HCT116 (cell line): ENCODE results near the gene ATP1A1. TPM values are rescaled to one million over a fixed set of nuclear protein-coding genes. Genes with fewer than 3 reads are reported as not detected.

Experiments
- ATAC-seq: fragments of 200-7000 bp; cut with Tn5 transposase; 2 replicates; pipeline ENCODE4 v1.9.1; 2020; ENCODE audit warnings: mild to moderate bottlenecking, moderate library complexity
- BruUV-seq: library from RNA; stranded (reverse); fragments of 400-500 nt; replicated peaks from 2 replicates; lab custom pipeline; 2021; lab: Mats Ljungman, UMichigan
- CTCF ChIA-PET: fragments of 300-600 bp; sonication (Branson Sonifier 250); formaldehyde crosslinking; loops from one replicate; lab custom pipeline; 2021; ENCODE audit warnings: antibody characterized with exemption; lab: Charles Lee
- POLR2A ChIA-PET: fragments of 300-600, 350-600 bp; sonication (Branson Sonifier 250); formaldehyde crosslinking; loops from one replicate; lab custom pipeline; 2021; ENCODE audit warnings: antibody characterized with exemption; lab: Charles Lee
- RAD21 ChIA-PET, 2 experiments: fragments of 300-600 bp; sonication (Branson Sonifier 250); formaldehyde crosslinking; loops; one replicate each; lab custom pipeline; 2023; ENCODE audit warnings: low total read pairs in 2 of 2; ENCODE audit not compliant: uncharacterized antibody in 2 of 2, unreplicated experiment in 2 of 2, low non-redundant PET in 1 of 2; lab: Charles Lee
- DNase-seq: peaks from one replicate; pipeline ENCODE4 v3.0.0-alpha.2; 2010; ENCODE audit warnings: low read depth, low spot score
- H2AFZ ChIP-seq: fragments of 200-600 bp; shearing (Covaris generic), sonication (generic); 2 replicates; pipeline ENCODE4 v1.6.1; 2017; ENCODE audit warnings: low read depth, mixed run types, mixed read lengths, antibody characterized with exemption, low read length; ENCODE audit not compliant: poor library complexity, severe bottlenecking
- H3K27ac ChIP-seq: 2 replicates; pipeline ENCODE4 v1.5.1; 2012; ENCODE audit warnings: low read depth, low read length
- H3K27me3 ChIP-seq: fragments of 200-600 bp; sonication (generic); 2 replicates; pipeline ENCODE4 v1.6.1; 2016; ENCODE audit warnings: mixed run types, low read length, mixed read lengths; ENCODE audit not compliant: insufficient read depth
- H3K36me3 ChIP-seq, 2 experiments: fragments of 200-500 bp in 1 of 2; fragments of 200-600 bp in 1 of 2; sonication (Bioruptor generic) in 1 of 2; sonication (generic) in 1 of 2; 2 replicates each; pipeline versions ENCODE4 v1.5.1 to v1.6.1; 2014 to 2016; ENCODE audit warnings: low read length in 2 of 2, inconsistent platforms in 1 of 2, mixed read lengths in 1 of 2, mixed run types in 1 of 2; ENCODE audit not compliant: insufficient read depth in 2 of 2, control insufficient read depth in 1 of 2
- H3K4me1 ChIP-seq, 2 experiments: fragments of 200-600 bp in 1 of 2; sonication (generic) in 1 of 2; 2 replicates each; pipeline versions ENCODE4 v1.5.1 to v1.6.1; 2012 to 2017; ENCODE audit warnings: low read length in 2 of 2, inconsistent platforms in 1 of 2, mild to moderate bottlenecking in 1 of 2, mixed read lengths in 1 of 2, mixed run types in 1 of 2, moderate library complexity in 1 of 2; ENCODE audit not compliant: insufficient read depth in 2 of 2, control insufficient read depth in 1 of 2
- H3K4me2 ChIP-seq: fragments of 200-600 bp; sonication (generic); 2 replicates; pipeline ENCODE4 v1.6.1; 2017; ENCODE audit warnings: mixed run types, low read length, mixed read lengths
- H3K4me3 ChIP-seq, 2 experiments: fragments of 200-600 bp in 1 of 2; sonication (generic) in 1 of 2; replicated peaks in 1 of 2; 2 replicates each; pipeline ENCODE4 v1.5.1; 2011 to 2016; ENCODE audit warnings: low read length in 2 of 2, control low read depth in 1 of 2, low read depth in 1 of 2, mild to moderate bottlenecking in 1 of 2, mixed read lengths in 1 of 2, mixed run types in 1 of 2
- H3K79me2 ChIP-seq: fragments of 200-600 bp; sonication (generic); 2 replicates; pipeline ENCODE4 v1.6.1; 2017; ENCODE audit warnings: mild to moderate bottlenecking, mixed run types, low read length, moderate library complexity, mixed read lengths; ENCODE audit not compliant: insufficient read depth
- H3K9ac ChIP-seq: fragments of 200-600 bp; sonication (generic); 2 replicates; pipeline ENCODE4 v1.6.1; 2016; ENCODE audit warnings: low read length, mixed read lengths
- H3K9me2 ChIP-seq: fragments of 200-600 bp; sonication (generic), shearing (Covaris generic); 2 replicates; pipeline ENCODE4 v1.6.1; 2017; ENCODE audit warnings: mixed run types, mild to moderate bottlenecking, moderate library complexity; ENCODE audit not compliant: insufficient read depth
- H3K9me3 ChIP-seq, 2 experiments: fragments of 200-500 bp in 1 of 2; fragments of 200-600 bp in 1 of 2; sonication (Bioruptor generic) in 1 of 2; sonication (generic) in 1 of 2; 2 replicates each; pipeline ENCODE4 v1.6.1; 2014 to 2017; ENCODE audit warnings: low read length in 2 of 2, mixed read lengths in 2 of 2, inconsistent platforms in 1 of 2, low read depth in 1 of 2, mild to moderate bottlenecking in 1 of 2, mixed run types in 1 of 2, moderate library complexity in 1 of 2; ENCODE audit not compliant: control insufficient read depth in 1 of 2, insufficient read depth in 1 of 2
- H4K20me1 ChIP-seq: fragments of 200-600 bp; sonication (generic), shearing (Covaris generic); 2 replicates; pipeline ENCODE4 v1.6.1; 2017; ENCODE audit warnings: mixed run types, mild to moderate bottlenecking, moderate library complexity; ENCODE audit not compliant: insufficient read depth
- CEBPB ChIP-seq: IDR thresholded peaks from 2 replicates; pipeline ENCODE4 v1.6.1; 2012; ENCODE audit warnings: low read depth
- CTCF ChIP-seq, 3 experiments: fragments of 200-600 bp in 1 of 3; sonication (generic) in 1 of 3; IDR thresholded peaks in 2 of 3; conservative IDR thresholded peaks in 1 of 3; 2 replicates each; pipeline ENCODE4 v1.5.1; 2012 to 2017; ENCODE audit warnings: low read depth in 2 of 3, low read length in 2 of 3, antibody characterized with exemption in 1 of 3, borderline replicate concordance in 1 of 3, control low read depth in 1 of 3, mild to moderate bottlenecking in 1 of 3, mixed read lengths in 1 of 3, mixed run types in 1 of 3, moderate library complexity in 1 of 3; ENCODE audit not compliant: insufficient read depth in 1 of 3
- ELF1 ChIP-seq: IDR thresholded peaks from 2 replicates; pipeline ENCODE4 v1.6.1; 2012; ENCODE audit warnings: low read depth, borderline replicate concordance
- FOSL1 ChIP-seq: IDR thresholded peaks from 2 replicates; pipeline ENCODE4 v1.6.1; 2012; ENCODE audit warnings: low read depth
- MAX ChIP-seq: IDR thresholded peaks from 2 replicates; pipeline ENCODE4 v1.6.1; 2012
- POLR2AphosphoS5 ChIP-seq: IDR thresholded peaks from 2 replicates; pipeline ENCODE4 v1.6.1; 2011; ENCODE audit warnings: mild to moderate bottlenecking, low read depth, low read length, moderate library complexity
- RAD21 ChIP-seq: IDR thresholded peaks from 2 replicates; pipeline ENCODE4 v1.6.1; 2012; ENCODE audit warnings: low read depth, mild to moderate bottlenecking
- SP1 ChIP-seq: IDR thresholded peaks from 2 replicates; pipeline ENCODE4 v1.6.1; 2012; ENCODE audit warnings: low read depth
- ZBTB33 ChIP-seq: IDR thresholded peaks from 2 replicates; pipeline ENCODE4 v1.6.1; 2011; ENCODE audit warnings: mild to moderate bottlenecking, low read length, moderate library complexity; ENCODE audit not compliant: insufficient replicate concordance; ENCODE audit errors: extremely low read depth
- ZFX ChIP-seq: fragments of 450-650 bp; IDR thresholded peaks from 2 replicates; pipeline ENCODE4 v1.6.1; 2017
- intact Hi-C: fragments of 100-400 bp; cut with micrococcal nuclease; formaldehyde crosslinking; loops from 2 replicates; pipeline ENCODE4 v1.10.0; 2022
- total RNA-seq: library from RNA; stranded (reverse); gene quantifications from one replicate; pipeline ENCODE4 v1.2.1, GENCODE V29; 2021; ENCODE audit not compliant: unreplicated experiment

ATP1A1 gene
- total RNA-seq, 1 experiment from 2014 or later: 290 TPM

GRCh38 chr1:116359871-116360270 lies 13.2 kb upstream of the ATP1A1 start:
- Histone ChIP-seq H3K4me2 (no peak overlapping the region), H3K79me2 (no peaks in the 10 kb centered on the region), H3K27ac (no peak overlapping the region), H4K20me1 (no peaks in the 10 kb centered on the region), H3K4me1 (peaks cover 3 to 19% of the 10 kb centered on the region in 2 experiments; a peak in 2 of 4 replicates), H3K9ac (no peak overlapping the region), H3K36me3 (no peaks in the 10 kb centered on the region), H2AFZ (no peak overlapping the region), H3K27me3 (no peaks in the 10 kb centered on the region), H3K4me3 (no peak overlapping the region)
- DNase-seq: no peak
- ATAC-seq: no peak
- intact Hi-C loops: no loop called here
- BruUV-seq: no TSS peak
- CTCF ChIA-PET: interaction anchor here (0.7 kb wide), 1 partner anchor 76 kb away, joined by 3 read pairs; no protein-coding TSS in a partner anchor
- RAD21 ChIA-PET: no interaction called here
- TF ChIP-seq ELF1: no peak
- TF ChIP-seq, all 23 proteins: peak for 0
- H3K9me2 ChIP-seq: no peaks in the 10 kb centered on the region
- no peaks in the 10 kb centered on the region for H3K9me3 ChIP-seq
- POLR2A ChIA-PET: interaction anchor here (1.1 kb wide), 1 partner anchor 44 kb away, joined by 3 read pairs; no protein-coding TSS in a partner anchor

GRCh38 chr1:116360429-116361173 lies 12.4 kb upstream of the ATP1A1 start:
- Histone ChIP-seq H3K9ac (no peak overlapping the region), H3K27me3 (no peaks in the 10 kb centered on the region), H2AFZ (no peak overlapping the region), H3K4me1 (peaks cover 3 to 19% of the 10 kb centered on the region in 2 experiments; a peak in 2 of 4 replicates), H3K27ac (no peak overlapping the region), H3K79me2 (no peaks in the 10 kb centered on the region), H3K9me3 (no peaks in the 10 kb centered on the region), H4K20me1 (no peaks in the 10 kb centered on the region), H3K9me2 (no peaks in the 10 kb centered on the region), H3K36me3 (no peaks in the 10 kb centered on the region), H3K4me2 (no peak overlapping the region), H3K4me3 (no peak overlapping the region)
- DNase-seq: no peak
- intact Hi-C loops: no loop called here
- ChIA-PET CTCF (interaction anchor here (0.7 kb wide), 1 partner anchor 77 kb away, joined by 3 read pairs; no protein-coding TSS in a partner anchor), RAD21 (no interaction called here), POLR2A (no interaction called here)
- no peak for ATAC-seq
- no TSS peak for BruUV-seq
- peak in 2 of 3 experiments; percentile 9 to 26; a peak in 2 of 6 replicates for TF ChIP-seq CTCF (IDR thresholded peaks at IDR 0.05 in 2 of 3, conservative IDR thresholded peaks at IDR 0.05 in 1 of 3; ENCODE audit: borderline replicate concordance in 1 of 3, insufficient read depth in 1 of 3, low read depth in 2 of 3, low read length in 2 of 3)
- TF ChIP-seq MAX: no peak
- no peak for TF ChIP-seq FOSL1
- no peak for TF ChIP-seq ZFX
- no peak for TF ChIP-seq ZBTB33
- TF ChIP-seq RAD21: peak; percentile 43; the same call in 1 of the 2 replicates
- TF ChIP-seq CEBPB: no peak
- TF ChIP-seq POLR2AphosphoS5: no peak
- TF ChIP-seq SP1: no peak
- no peak for TF ChIP-seq ELF1
